HG02623 (cell line): ENCODE data around the gene ERF.

ENCODE experiments used
- ATAC-seq: cut with Tn5 transposase; IDR thresholded peaks from one replicate; pipeline ENCODE4 v1.9.1; 2021; ENCODE audit warnings: moderate library complexity; ENCODE audit not compliant: unreplicated experiment

Gene ERF

DNA sequence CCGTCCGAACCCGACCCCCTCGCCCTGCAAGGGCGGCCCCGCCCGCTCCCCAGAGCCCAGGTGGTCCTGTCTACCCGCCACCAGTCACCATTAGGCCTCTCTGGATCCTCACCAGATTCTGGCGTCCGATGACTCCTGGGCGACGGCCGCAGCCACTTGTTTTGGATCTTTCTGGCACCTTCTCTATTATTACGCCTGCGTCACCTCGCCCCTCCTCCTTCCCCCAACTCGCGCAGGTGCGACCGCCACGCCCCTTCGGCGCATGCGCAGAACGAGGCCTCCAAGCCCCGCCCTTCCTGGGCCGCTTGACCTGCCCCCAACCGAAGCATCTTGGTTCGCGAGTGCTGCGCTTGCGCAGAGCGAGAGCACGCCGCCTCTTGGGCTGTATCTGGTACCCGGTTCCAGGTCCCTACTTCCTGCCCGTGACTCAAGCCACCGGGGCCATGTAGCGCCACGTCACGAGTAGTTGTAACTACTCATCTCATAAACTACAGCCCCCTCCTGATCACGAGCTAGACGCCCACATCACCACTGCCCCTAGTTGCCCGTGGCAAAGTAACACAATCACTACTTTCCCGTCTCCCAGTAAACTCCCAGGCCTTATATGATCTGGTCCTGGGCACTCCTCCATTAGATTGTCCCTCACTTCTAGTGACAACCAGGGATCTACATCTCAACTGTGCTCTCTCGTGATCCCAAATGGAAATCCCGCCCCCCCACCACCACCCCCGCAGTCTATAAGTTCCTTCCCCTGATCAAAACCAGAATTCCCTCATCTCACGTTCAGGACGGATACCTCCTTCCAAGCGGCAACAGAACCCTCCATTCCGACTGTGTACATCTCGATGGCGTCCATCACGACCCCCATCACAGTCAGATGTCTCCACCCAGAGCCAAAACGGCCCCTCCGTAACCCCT, 37.1 kb downstream of the ERF start, which contains the start of gene DEDD2:
DEDD2 (minus strand) TSS at position 158 of the 918 bp plus-strand sequence. CDS start 670 bp downstream, outside the sequence.
- ATAC-seq: peak; percentile 71

DNA sequence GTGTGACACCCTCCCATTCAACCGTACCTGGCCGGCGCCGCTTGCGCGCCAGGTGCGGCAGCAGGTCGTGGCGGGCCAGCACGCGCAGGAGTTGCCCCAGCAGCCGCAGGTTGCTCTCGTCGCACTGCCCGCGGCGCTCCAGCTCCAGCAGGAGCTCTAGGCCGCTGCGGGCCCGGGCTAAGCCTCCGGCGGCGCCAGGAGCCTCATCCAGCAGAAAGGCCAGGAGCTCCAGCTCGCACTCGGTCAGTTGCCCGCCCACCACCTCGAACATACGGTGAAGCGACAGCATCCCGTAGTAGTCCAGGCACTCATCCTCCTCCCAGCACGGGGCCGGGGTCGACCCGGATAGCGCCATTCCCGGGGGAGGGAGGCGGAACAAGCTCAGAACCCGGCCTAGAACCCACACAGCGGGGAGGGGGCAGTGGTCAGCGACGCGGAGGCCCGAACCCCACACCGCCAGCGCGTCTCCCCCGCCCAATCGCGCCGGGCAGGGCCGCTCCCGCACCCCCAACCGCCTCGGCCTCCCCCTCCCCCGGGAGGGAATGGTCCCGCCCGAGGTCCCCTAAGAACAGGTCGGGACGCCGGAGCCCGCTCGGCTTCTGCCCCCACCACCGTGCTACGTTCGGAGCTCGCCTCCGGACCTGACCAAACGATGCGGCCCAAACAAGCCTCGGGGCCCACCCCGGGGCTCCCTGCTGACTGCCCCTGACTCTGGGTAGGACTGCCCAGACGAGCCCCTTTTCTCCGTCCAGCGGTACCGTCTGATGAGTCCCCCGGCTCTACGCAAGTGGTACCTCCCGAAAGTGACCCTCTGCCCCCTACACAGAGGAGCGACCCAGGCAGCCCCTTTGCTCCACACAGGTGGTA, 38.0 kb downstream of the ERF start:
- no peak for ATAC-seq

DNA sequence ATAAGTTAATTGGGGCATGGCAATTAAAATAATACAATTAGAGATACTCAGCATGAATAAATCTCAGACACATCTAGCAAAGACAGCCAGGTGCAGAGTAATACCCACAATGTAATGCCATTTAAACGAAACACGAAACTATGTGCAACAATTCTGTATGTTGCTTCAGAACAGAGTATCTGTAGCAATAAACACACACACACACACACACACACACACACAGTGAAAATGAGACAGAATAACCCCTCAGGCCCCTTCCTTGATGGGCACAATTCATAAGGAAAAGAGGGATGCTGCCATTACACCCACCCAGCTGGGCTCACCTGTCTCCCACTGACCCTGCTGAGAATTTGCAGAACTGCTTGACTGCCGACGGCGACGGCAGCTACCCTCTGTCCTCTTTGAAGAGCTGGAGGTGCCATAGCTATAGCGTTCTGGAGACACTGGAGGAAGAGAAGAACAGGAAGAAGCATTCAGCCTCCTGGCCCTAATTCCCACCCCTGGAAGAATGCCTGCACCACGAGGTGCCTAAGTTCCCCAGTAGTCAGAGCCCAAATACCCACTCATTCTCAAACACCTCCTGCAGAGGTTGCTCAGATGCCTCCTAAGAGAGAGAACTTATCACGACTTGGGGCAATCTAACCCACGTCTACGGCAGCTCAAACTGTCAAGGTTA, 40.0 kb downstream of the ERF start:
- ATAC-seq: no peak

- ATAC-seq: no peak
Measured at GRCh38 chr19:42212886-42213285, 42.0 kb downstream of the ERF start.

DNA sequence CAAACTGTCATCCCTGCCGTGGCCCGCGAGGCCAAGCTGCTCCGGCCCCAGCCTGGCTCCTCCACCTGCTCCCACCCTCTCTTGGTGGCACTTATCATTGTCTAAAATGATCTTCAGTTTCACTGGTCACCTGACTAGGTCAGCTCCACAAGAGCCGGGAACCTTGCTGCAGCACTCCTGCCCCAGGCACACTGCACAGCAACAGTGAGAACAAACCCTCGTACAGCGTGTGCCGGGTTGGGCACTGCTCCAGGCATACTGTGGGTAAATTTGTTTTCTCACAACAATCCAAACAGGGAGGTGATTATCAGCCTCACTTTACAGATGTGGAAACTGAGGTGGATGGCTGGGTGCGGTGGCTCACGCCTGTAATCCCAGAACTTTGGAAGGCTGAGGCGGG, 46.3 kb downstream of the ERF start:
- no peak for ATAC-seq

DNA sequence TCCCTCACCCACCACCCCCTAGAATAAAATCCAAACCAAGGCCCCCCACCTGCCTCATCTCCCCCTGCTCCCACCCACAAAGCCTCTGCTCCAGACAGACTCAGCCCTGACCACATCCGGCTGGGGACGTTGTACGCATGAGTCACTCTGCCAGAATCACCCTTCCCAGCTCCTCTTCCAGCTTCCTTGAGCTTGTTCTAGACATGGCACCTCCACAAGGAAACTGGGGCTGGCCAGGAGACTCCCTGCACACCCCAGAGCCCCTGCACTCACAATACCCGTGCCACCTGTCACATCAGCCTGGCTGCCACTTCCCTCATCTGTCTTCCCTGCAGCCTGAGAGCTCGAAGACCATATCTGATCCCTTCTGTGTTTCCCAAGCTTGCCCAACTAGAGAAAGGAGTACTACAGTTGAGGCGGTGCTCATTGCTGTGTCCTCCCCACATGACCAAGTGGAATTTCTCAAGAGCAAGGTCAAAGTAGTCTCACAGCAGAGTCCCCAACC, 47.1 kb downstream of the ERF start:
- no peak for ATAC-seq

- no peak for ATAC-seq
Measured at GRCh38 chr19:42206871-42207755, 47.8 kb downstream of the ERF start.

DNA sequence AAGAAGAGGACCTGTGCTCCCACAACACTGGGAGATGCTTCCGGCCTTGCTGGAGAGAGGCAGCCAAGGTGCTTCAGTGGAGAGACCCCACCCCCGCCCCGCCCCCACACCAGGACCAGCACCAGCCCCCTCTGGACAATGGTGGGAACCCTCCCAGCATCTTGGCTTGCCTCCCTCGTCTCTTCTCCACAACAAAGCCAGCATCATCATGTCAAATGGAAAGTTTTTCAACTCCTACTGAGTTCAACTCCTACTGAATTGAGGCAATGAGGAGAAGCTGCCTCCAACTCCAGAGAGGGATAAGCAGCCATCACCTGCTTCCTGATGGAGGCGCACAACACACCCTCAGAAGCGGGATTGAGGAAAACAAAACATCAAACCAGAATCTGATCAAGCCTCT, 50.3 kb downstream of the ERF start:
- ATAC-seq: no peak

- no peak for ATAC-seq
Measured at GRCh38 chr19:42203700-42204099, 51.2 kb downstream of the ERF start.

- ATAC-seq: no peak
Measured at GRCh38 chr19:42202290-42202880, 52.5 kb downstream of the ERF start.

DNA sequence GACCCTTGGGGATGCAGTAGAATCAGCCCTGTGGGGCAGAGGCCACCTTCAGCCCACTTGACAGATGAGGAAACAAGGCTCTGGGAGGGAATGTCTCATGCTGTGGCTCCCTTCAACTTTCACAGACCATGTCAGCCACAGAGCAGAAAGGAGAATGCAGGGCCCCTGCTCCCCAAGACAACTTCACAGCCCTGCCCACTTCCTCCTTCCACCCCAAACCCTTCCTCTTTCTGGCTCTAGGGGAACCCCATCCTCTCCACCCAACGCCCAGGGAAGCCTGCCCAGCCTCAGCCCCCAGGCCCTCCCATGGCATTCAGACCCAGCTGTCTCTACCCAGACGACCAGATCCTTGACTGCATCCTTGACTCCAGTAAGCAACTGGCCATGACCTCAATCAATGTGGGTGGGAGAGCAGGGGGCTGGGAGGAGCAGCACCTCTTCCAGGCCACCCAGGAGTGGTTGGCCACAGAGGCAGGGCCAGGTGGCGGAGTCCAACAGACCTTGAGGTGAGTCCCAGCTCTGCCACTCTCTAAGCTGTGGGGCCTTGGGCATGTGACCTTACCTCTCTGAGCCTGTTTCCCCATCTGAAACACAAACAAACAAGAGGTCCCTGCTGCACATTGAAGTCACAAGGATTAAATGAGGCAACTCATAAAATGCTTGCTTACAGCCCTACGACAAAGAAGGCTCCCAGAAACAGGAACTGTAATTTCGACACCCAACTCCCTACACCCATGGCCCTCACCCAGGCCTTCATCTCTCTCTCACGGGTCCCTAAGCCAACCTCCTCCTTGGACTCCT, 53.2 kb downstream of the ERF start:
- ATAC-seq: no peak

DNA sequence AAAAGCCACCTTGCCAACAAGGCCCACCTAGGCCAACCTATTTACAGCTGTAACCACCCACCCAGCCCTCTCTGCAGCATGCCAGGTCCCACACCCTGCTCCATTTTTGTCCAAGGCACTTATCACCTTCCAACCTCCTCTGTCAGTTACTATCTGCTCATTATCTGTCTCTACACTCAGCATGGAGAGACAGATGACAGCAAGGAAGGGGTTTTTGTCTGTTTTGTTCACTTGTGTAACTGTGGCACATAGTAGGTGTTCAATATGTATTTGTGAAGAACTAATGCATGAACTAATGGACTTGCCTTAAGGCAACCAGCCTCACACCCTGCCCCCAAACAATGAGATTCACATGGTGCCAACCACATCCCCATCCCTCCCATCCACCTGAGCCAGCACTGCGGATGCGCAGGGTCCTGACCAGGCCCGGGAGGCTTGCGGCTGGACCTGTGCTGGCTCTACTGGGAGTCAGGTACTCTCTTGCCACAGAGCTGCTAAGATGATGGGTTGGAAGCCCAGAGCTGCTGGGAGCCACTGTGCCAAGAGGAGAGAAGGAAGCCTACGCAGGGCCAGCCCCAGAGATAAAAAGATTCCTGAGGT, 54.7 kb downstream of the ERF start:
- no peak for ATAC-seq

DNA sequence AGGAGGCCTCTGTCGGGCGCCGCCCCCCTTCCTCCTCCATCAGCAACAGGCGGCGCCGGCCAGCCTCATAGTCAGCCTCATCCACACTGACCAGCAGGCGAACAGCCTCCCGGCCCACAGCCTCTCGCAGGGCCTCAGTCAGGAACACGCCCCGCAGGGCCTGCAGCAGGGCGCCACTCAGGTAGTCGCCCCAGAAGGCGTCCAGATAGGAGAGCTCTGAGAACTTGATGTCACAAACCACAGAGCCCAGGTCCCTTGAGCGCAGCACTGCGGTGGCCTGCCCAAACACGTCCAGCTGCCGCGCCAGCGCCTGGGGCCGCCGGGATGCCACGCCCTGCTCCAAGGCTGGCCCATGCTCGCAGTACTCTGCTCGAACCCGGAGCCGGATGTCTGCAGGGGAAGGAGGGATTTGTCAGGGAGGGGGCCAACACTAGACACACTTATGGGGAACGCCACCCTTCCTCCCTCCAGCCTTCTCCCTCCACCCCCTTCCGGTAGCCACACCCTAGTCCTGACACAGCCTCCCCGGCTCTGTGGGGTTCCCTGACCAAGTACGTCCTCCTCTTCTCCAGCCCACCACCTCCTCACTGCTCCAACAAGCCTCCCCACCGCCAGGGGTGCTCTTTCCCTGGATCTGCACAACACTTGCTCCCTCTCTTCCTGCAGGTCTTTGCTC, 55.4 kb downstream of the ERF start:
- ATAC-seq: no peak

GRCh38 chr19:42198676-42199439, 56.1 kb downstream of the ERF start:
- ATAC-seq: no peak
